Lower leg skin (tissue), 4 donors: Measurements from ENCODE around the gene WSB2. TPM values are rescaled to one million over a fixed set of nuclear protein-coding genes. Genes with fewer than 3 reads are reported as not detected.

ENCODE experiments used
- DNase-seq, 2 donors: peaks; one replicate each; pipeline ENCODE4 v3.0.0-alpha.2; 2019; ENCODE audit warnings: low spot score in 2 of 2
- H3K4me3 ChIP-seq: fragments of 200-600 bp; sonication (generic); 2 replicates; pipeline ENCODE4 v1.5.1; 2017; ENCODE audit warnings: mild to moderate bottlenecking, low read depth; ENCODE audit not compliant: poor library complexity, severe bottlenecking
- POLR2A ChIP-seq, 2 donors: fragments of 450-650 bp; IDR thresholded peaks; one replicate each; pipeline ENCODE4 v1.6.1; 2016 to 2017; ENCODE audit warnings: antibody characterized with exemption in 2 of 2, mild to moderate bottlenecking in 1 of 2, moderate library complexity in 1 of 2
- WGBS, 2 donors: methylation state at CpG; one replicate each; pipeline ENCODE4 v1.1.5; 2018; 5-methylcytosine and 5-hydroxymethylcytosine counted together
- intact Hi-C: fragments of 100-400 bp; cut with DNase I; formaldehyde crosslinking; loops from one replicate; pipeline ENCODE4 v1.15.0; 2023; ENCODE audit warnings: low total_unique reads
- total RNA-seq, 4 donors: library from RNA; depleted of rRNA; stranded (reverse); fragments of >200 nt; gene quantifications; one replicate each; pipeline ENCODE4 v1.1.0, GENCODE V29; 2016
- TF ChIP-seq, protein P1 (sequence below), 3 donors: fragments of 450-650 bp; IDR thresholded peaks; one replicate each; pipeline ENCODE4 v1.5.1; 2016; ENCODE audit warnings: antibody characterized with exemption in 3 of 3, mild to moderate bottlenecking in 3 of 3, moderate library complexity in 2 of 3

Gene WSB2
- total RNA-seq, 4 donors from 2014 or later: 45.2 to 65.6 (median 53.0) TPM

DNA sequence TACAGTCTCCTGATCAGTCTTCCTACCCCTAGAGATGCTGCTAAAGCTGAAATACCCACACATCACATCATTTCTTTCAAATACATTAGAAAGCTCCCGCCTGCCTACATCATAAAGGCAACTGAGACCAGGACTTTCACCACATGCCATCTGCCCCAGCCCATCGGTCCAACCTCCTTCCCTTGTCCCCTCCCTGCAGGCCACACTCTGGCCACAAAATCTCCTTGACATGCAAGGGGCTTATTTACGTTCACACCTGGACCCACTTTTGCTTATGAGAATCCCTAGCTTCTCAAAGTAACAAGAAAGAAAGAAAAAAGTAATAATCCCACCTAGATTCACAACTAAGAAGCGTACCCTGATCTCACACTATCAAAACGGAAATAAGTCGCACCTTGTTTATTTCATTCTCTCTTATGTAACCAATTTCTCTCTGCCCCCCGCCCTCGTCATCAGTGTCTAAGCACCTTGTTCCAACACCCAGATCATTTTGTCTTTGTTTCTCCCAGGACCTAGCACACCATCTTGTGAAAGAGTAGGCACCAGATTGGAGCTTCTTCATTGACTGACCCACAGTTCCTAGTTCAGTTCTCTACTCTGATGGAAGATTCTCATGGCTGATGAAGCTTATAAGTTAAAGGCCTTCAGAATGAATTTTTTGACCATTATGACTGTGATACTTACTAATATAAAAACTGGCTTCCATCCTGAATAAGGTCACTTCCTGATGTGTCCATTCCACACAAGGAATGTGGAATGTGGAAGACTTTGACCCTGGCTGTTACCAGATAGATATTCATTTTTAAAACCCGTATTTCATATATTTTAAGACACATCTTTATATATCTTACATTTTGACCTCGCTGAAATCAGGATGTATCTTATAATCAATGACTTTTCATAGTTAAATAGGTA, 7.7 kb downstream of the WSB2 start:
- intact Hi-C loops: no loop called here
- 93 to 94% methylated on average over 10 of the region's 10 CpGs for WGBS, 2 donors
- H3K4me3 ChIP-seq: no peak overlapping the region
- TF ChIP-seq, protein P1, sequence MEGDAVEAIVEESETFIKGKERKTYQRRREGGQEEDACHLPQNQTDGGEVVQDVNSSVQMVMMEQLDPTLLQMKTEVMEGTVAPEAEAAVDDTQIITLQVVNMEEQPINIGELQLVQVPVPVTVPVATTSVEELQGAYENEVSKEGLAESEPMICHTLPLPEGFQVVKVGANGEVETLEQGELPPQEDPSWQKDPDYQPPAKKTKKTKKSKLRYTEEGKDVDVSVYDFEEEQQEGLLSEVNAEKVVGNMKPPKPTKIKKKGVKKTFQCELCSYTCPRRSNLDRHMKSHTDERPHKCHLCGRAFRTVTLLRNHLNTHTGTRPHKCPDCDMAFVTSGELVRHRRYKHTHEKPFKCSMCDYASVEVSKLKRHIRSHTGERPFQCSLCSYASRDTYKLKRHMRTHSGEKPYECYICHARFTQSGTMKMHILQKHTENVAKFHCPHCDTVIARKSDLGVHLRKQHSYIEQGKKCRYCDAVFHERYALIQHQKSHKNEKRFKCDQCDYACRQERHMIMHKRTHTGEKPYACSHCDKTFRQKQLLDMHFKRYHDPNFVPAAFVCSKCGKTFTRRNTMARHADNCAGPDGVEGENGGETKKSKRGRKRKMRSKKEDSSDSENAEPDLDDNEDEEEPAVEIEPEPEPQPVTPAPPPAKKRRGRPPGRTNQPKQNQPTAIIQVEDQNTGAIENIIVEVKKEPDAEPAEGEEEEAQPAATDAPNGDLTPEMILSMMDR (IDR thresholded peaks at IDR 0.05): no peak
- TF ChIP-seq POLR2A (IDR thresholded peaks at IDR 0.05): no peak
- DNase-seq: no peak

DNA sequence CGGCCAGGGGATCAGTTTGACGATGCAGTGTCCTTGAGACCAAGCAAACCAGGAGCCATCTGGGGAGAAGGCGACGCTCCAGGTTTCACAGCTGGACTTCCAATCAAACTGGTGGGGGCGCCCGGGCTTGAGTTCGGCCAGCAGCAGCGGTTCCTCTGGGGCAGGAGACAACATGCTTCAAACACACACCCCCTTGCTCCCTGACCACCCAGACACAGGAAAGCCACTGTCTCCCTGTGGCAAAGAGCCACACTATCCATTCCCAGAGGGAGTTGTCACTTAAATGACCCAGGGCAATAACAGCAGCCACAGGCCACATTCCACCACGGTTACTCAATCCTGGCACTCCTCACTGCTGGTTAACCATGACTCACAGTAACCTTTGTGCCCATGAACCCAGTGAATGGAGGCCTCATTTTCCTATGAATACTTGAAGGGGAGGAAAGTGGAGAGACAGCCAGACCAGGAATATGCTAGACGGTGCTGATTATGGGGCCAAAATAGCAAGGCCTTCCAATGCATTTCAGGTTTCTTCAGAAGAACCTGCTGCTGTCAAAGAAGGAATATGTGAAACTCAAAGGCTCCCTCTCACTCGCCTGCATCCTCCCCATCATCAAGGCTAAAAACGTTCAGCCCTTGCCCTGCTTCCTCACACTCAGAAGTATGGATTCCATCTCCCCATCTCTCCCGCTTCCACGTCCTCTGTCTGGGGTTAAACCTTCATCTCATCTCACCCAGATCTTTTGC, 8.5 kb downstream of the WSB2 start:
- intact Hi-C loops: no loop called here
- TF ChIP-seq POLR2A (IDR thresholded peaks at IDR 0.05): no peak
- TF ChIP-seq, protein P1 (IDR thresholded peaks at IDR 0.05): peak in 1 of 3 donors; percentile 69
- no peak overlapping the region for H3K4me3 ChIP-seq
- WGBS, 2 donors: 46 to 56% methylated on average over 14 of the region's 14 CpGs
- DNase-seq: peak; percentile 72 to 91

- intact Hi-C loops: no loop called here
- H3K4me3 ChIP-seq: no peak overlapping the region
- no peak for TF ChIP-seq POLR2A (IDR thresholded peaks at IDR 0.05)
- TF ChIP-seq, protein P1 (IDR thresholded peaks at IDR 0.05): no peak
- peak in 1 of 2 donors; percentile 54 for DNase-seq
- 90 to 91% methylated on average over 12 of the region's 12 CpGs for WGBS, 2 donors
Measured at GRCh38 chr12:118050972-118051910, 9.7 kb downstream of the WSB2 start.

DNA sequence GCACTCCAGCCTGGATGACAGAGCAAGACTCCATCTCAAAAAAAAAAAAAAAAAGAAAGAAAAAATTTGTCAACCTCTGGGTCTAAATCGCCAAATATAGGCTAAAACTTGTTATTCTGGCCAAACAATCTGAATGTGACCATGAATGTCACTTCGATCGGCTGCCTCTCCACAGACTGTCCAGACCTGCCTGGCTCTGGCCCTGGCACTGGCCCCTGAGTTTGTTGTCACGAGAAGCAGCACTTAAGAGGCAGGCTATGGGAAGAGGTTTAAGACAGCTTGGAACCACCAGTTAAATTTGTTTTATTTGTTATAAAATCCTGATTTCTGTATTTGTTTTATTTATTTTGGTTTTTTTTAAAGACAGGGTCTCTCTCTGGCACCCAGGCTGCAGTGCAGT, 14.5 kb downstream of the WSB2 start:
- peak in 1 of 2 donors; percentile 37 for DNase-seq
- intact Hi-C loops: no loop called here
- no peak overlapping the region for H3K4me3 ChIP-seq
- 91 to 94% methylated on average over 4 of the region's 4 CpGs for WGBS, 2 donors
- TF ChIP-seq, protein P1 (IDR thresholded peaks at IDR 0.05): no peak
- no peak for TF ChIP-seq POLR2A (IDR thresholded peaks at IDR 0.05)

- no peak overlapping the region for H3K4me3 ChIP-seq
- intact Hi-C loops: no loop called here
Measured at GRCh38 chr12:118044577-118044976, 16.4 kb downstream of the WSB2 start.

More at GRCh38 chr12:118044577-118044976, 16.4 kb downstream of the WSB2 start:
- no peak for DNase-seq
- 96 to 97% methylated on average over 8 of the region's 8 CpGs for WGBS, 2 donors
- TF ChIP-seq, protein P1 (IDR thresholded peaks at IDR 0.05): no peak
